Psoas muscle (tissue), 8 donors: Measurements from ENCODE around the gene PGM5. TPM values are rescaled to one million over a fixed set of nuclear protein-coding genes. Genes with fewer than 3 reads are reported as not detected.
"Not testable (repeated sequence)": the region's sequence is repeated elsewhere in the genome, so short reads cannot be mapped to it uniquely, and the experiment has no call there.

Experiments
- ATAC-seq, 4 donors: fragments of 200-7000 bp; cut with Tn5 transposase; one replicate each; pipeline ENCODE4 v1.9.1; 2020; ENCODE audit warnings: moderate library complexity in 3 of 4, mild to moderate bottlenecking in 2 of 4
- DNase-seq, 2 donors: peaks; one replicate each; pipeline ENCODE4 v3.0.0-alpha.2; 2020
- H3K27ac ChIP-seq: fragments of 200-600 bp; one replicate; pipeline ENCODE4 v1.8.0; 2022
- H3K27me3 ChIP-seq, 3 donors: fragments of 200-600 bp in 1 of 3; one replicate each; pipeline versions ENCODE4 v1.6.1 to v1.8.0; 2013 to 2022; ENCODE audit warnings: low read length in 2 of 3, mild to moderate bottlenecking in 2 of 3, moderate library complexity in 1 of 3; ENCODE audit not compliant: insufficient read depth in 3 of 3
- H3K36me3 ChIP-seq, 2 donors: fragments of 200-600 bp in 1 of 2; one replicate each; pipeline versions ENCODE4 v1.6.1 to v1.8.0; 2013 to 2022; ENCODE audit warnings: low read depth in 1 of 2, mild to moderate bottlenecking in 1 of 2, moderate library complexity in 1 of 2; ENCODE audit not compliant: insufficient read depth in 1 of 2
- H3K4me1 ChIP-seq: fragments of 200-600 bp; one replicate; pipeline ENCODE4 v1.8.0; 2022
- H3K4me3 ChIP-seq: fragments of 200-600 bp; one replicate; pipeline ENCODE4 v1.8.0; 2022; ENCODE audit warnings: mild to moderate bottlenecking
- H3K9me3 ChIP-seq: fragments of 200-600 bp; one replicate; pipeline ENCODE4 v1.8.0; 2022
- WGBS, 3 donors: extraction: QIAGEN DNeasy Blood & Tissue Kit; methylation state at CpG; one replicate each; pipeline versions ENCODE4 v1.1.6 to v1.1.7; 2013; 5-methylcytosine and 5-hydroxymethylcytosine counted together
- intact Hi-C, 2 donors: fragments of 100-400 bp; cut with DNase I; formaldehyde crosslinking; loops; one replicate each; pipeline versions ENCODE4 v1.11.0 to v1.14.2; 2022
- polyA plus RNA-seq, 3 donors: library from polyadenylated mRNA; stranded (reverse); fragments of 200-250 nt; gene quantifications; one replicate each; pipeline ENCODE4 v1.2.3, GENCODE V29; 2013
- total RNA-seq, 4 donors: library from RNA; stranded (reverse); fragmentation: NEBNext Ultra II Directional in 2 of 4; extraction: Animal tissue kit (Norgen Biotek cat#: 25700) in 2 of 4; gene quantifications; one replicate each; pipeline versions ENCODE4 v1.2.1 to v1.2.4, GENCODE V29; 2021 to 2023
- donor health status: healthy with polysubstance abuse.
- donor health status: DM: no; HTN: no; CAD: no; lungs with moderate emphysema.
- donor health status: Bipolar disorder and iron deficiency.
- donor health status: healthy.
- donor health status: DM: yes; HTN: yes; CAD: no.
- donor health status: DM: no; HTN: no; CAD: no.
- donor health status: DM: no; HTN: no; CAD: no.
- donor health status: DM: yes; HTN: yes; CAD: no.

Gene PGM5
- total and polyA plus RNA-seq, 7 donors: 3.7 to 54.2 (median 15.0) TPM

GRCh38 chr9:68377723-68378122, 21.3 kb downstream of the PGM5 start:
- H3K4me3 ChIP-seq, H3K27me3 ChIP-seq, H3K27ac ChIP-seq, H3K4me1 ChIP-seq, ATAC-seq, DNase-seq, intact Hi-C loops, H3K9me3 ChIP-seq, H3K36me3 ChIP-seq: not testable (repeated sequence)
- 36 to 74% (median 56%) methylated on average over 1 of the region's 1 CpG for WGBS, 3 donors

GRCh38 chr9:68383894-68384293, 27.5 kb downstream of the PGM5 start:
- H3K36me3 ChIP-seq: peaks cover 0 to 11% of the 10 kb centered on the region in 2 donors
- H3K4me3 ChIP-seq, H3K27ac ChIP-seq, intact Hi-C loops, H3K27me3 ChIP-seq, DNase-seq, H3K4me1 ChIP-seq, H3K9me3 ChIP-seq: not testable (repeated sequence)
- WGBS, 3 donors: 3 to 30% (median 18%) methylated on average over 1 of the region's 1 CpG
- peak; percentile 67 to 92 (median 82) for ATAC-seq

GRCh38 chr9:68389558-68389957, 33.1 kb downstream of the PGM5 start:
- DNase-seq, H3K9me3 ChIP-seq, intact Hi-C loops, H3K4me1 ChIP-seq, H3K4me3 ChIP-seq, H3K27me3 ChIP-seq, H3K27ac ChIP-seq, ATAC-seq: not testable (repeated sequence)
- 81 to 85% (median 84%) methylated on average over 4 of the region's 4 CpGs for WGBS, 3 donors
- peaks cover 0 to 31% of the 10 kb centered on the region in 2 donors for H3K36me3 ChIP-seq

GRCh38 chr9:68390737-68391136, 34.3 kb downstream of the PGM5 start:
- peaks cover 0 to 31% of the 10 kb centered on the region in 2 donors for H3K36me3 ChIP-seq
- H3K9me3 ChIP-seq, H3K4me1 ChIP-seq, ATAC-seq, H3K27ac ChIP-seq, H3K27me3 ChIP-seq, DNase-seq, intact Hi-C loops, H3K4me3 ChIP-seq: not testable (repeated sequence)
- WGBS, 3 donors: 94 to 97% (median 96%) methylated on average over 1 of the region's 1 CpG

GRCh38 chr9:68396411-68397094, 40.1 kb downstream of the PGM5 start:
- DNase-seq, H3K27me3 ChIP-seq, ATAC-seq, H3K4me3 ChIP-seq, H3K27ac ChIP-seq, intact Hi-C loops, H3K9me3 ChIP-seq, H3K4me1 ChIP-seq: not testable (repeated sequence)
- WGBS, 3 donors: 24 to 34% (median 28%) methylated on average over 1 of the region's 1 CpG
- peaks cover 0 to 26% of the 10 kb centered on the region in 2 donors for H3K36me3 ChIP-seq

GRCh38 chr9:68397095-68397423, 40.6 kb downstream of the PGM5 start:
- H3K4me1 ChIP-seq, DNase-seq, H3K9me3 ChIP-seq, ATAC-seq, H3K27ac ChIP-seq, H3K27me3 ChIP-seq, H3K4me3 ChIP-seq, intact Hi-C loops: not testable (repeated sequence)
- peaks cover 0 to 21% of the 10 kb centered on the region in 2 donors for H3K36me3 ChIP-seq
- 45 to 57% (median 50%) methylated on average over 2 of the region's 2 CpGs for WGBS, 3 donors

GRCh38 chr9:68397796-68398195, 41.4 kb downstream of the PGM5 start:
- peaks cover 0 to 13% of the 10 kb centered on the region in 2 donors for H3K36me3 ChIP-seq
- ATAC-seq, H3K4me3 ChIP-seq, H3K27ac ChIP-seq, DNase-seq, H3K4me1 ChIP-seq, H3K9me3 ChIP-seq, intact Hi-C loops, H3K27me3 ChIP-seq: not testable (repeated sequence)
- WGBS, 3 donors: 56 to 63% (median 60%) methylated on average over 3 of the region's 3 CpGs

GRCh38 chr9:68398324-68398723, 41.9 kb downstream of the PGM5 start:
- DNase-seq, H3K9me3 ChIP-seq, ATAC-seq, H3K27ac ChIP-seq, intact Hi-C loops, H3K4me1 ChIP-seq, H3K27me3 ChIP-seq, H3K4me3 ChIP-seq: not testable (repeated sequence)
- H3K36me3 ChIP-seq: peaks cover 0 to 13% of the 10 kb centered on the region in 2 donors
- 78 to 91% (median 89%) methylated on average over 1 of the region's 1 CpG for WGBS, 3 donors

- ATAC-seq: peak in 2 of 4 donors; percentile 40 to 43
- H3K27me3 ChIP-seq, DNase-seq, intact Hi-C loops, H3K27ac ChIP-seq, H3K9me3 ChIP-seq, H3K36me3 ChIP-seq, H3K4me1 ChIP-seq, H3K4me3 ChIP-seq: not testable (repeated sequence)
- WGBS, 3 donors: 32 to 68% (median 50%) methylated on average over 3 of the region's 3 CpGs
Observed at GRCh38 chr9:68404421-68405185, 48.2 kb downstream of the PGM5 start.

GRCh38 chr9:68411865-68412264, 55.5 kb downstream of the PGM5 start:
- H3K27me3 ChIP-seq, H3K4me1 ChIP-seq, intact Hi-C loops, H3K36me3 ChIP-seq, ATAC-seq, H3K27ac ChIP-seq, DNase-seq, H3K4me3 ChIP-seq, H3K9me3 ChIP-seq: not testable (repeated sequence)

GRCh38 chr9:68412754-68413153, 56.3 kb downstream of the PGM5 start:
- intact Hi-C loops: not testable (repeated sequence)

More at GRCh38 chr9:68412754-68413153, 56.3 kb downstream of the PGM5 start:
- peak in 1 of 2 donors; percentile 29 for DNase-seq
- H3K36me3 ChIP-seq, H3K4me3 ChIP-seq, H3K27me3 ChIP-seq, H3K4me1 ChIP-seq, ATAC-seq, H3K27ac ChIP-seq, H3K9me3 ChIP-seq: not testable (repeated sequence)
- 65 to 86% (median 80%) methylated on average over 2 of the region's 2 CpGs for WGBS, 3 donors
